Stimulated activated CD4-positive, alpha-beta T cell treated with anti-CD3 and anti-CD28 coated beads, TNF-alpha, amount 100 ng/mL, for 48 hours (primary cell): ENCODE measurements around the gene NBPF10.
"Not testable (repeated sequence)": the region's sequence is repeated elsewhere in the genome, so short reads cannot be mapped to it uniquely, and the experiment has no call there.

Experiments
- DNase-seq, 3 donors: peaks; one replicate each; pipeline ENCODE4 v3.0.0-alpha.2; 2020; ENCODE audit warnings: low read depth in 3 of 3

Gene NBPF10, protein sequence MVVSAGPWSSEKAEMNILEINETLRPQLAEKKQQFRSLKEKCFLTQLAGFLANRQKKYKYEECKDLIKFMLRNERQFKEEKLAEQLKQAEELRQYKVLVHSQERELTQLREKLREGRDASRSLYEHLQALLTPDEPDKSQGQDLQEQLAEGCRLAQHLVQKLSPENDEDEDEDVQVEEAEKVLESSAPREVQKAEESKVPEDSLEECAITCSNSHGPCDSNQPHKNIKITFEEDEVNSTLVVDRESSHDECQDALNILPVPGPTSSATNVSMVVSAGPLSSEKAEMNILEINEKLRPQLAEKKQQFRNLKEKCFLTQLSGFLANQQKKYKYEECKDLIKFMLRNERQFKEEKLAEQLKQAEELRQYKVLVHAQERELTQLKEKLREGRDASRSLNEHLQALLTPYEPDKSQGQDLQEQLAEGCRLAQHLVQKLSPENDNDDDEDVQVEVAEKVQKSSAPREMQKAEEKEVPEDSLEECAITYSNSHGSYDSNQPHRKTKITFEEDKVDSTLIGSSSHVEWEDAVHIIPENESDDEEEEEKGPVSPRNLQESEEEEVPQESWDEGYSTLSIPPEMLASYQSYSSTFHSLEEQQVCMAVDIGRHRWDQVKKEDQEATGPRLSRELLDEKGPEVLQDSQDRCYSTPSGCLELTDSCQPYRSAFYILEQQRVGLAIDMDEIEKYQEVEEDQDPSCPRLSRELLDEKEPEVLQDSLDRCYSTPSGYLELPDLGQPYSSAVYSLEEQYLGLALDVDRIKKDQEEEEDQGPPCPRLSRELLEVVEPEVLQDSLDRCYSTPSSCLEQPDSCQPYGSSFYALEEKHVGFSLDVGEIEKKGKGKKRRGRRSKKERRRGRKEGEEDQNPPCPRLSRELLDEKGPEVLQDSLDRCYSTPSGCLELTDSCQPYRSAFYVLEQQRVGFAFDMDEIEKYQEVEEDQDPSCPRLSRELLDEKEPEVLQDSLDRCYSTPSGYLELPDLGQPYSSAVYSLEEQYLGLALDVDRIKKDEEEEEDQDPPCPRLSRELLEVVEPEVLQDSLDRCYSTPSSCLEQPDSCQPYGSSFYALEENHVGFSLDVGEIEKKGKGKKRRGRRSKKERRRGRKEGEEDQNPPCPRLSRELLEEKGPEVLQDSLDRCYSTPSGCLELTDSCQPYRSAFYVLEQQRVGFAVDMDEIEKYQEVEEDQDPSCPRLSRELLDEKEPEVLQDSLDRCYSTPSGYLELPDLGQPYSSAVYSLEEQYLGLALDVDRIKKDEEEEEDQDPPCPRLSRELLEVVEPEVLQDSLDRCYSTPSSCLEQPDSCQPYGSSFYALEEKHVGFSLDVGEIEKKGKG (N-terminal part only)

DNA sequence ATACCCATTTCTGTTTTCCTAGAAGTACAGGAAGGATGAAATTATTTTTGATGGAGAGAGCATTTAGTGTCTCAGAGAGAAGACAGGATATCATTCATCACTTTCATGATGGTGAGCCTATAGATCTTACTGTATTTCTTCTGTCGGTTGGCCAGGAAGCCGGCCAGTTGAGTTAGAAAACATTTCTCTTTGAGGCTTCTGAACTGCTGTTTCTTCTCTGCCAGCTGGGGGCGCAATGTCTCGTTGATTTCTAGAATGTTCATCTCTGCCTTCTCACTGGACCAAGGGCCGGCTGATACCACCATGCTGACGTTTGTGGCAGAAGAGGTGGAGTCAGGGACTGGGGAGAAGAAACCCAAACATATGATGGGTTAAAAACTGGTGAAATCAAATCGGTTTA, at the start of gene NBPF10:
TSS of gene NBPF10 (minus strand) at position 340 of the 400 bp plus-strand sequence. CDS start at position 305, 35 bp downstream.
- not testable (repeated sequence) for DNase-seq

DNA sequence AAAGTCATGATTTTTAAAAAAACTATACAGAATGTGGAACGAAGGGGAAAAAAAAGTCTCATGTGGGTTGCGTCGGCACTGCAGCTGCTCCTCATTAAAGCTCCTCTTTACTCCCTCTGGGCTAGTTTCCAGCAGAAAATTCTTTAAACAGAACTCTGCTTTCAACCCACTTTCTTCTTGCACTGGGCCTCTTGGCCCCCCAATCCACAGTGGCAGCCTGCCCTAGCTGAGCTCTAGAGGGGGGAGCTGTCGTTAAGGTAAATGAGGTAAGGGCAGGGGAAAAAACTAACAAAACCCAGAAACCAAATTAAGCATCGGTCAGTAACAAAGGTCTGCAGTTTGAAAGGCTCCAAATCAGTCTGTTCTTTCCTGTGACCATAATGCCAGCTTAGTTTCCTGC, 29.9 kb upstream of the NBPF10 start:
- DNase-seq, result not testable (repeated sequence)

DNA sequence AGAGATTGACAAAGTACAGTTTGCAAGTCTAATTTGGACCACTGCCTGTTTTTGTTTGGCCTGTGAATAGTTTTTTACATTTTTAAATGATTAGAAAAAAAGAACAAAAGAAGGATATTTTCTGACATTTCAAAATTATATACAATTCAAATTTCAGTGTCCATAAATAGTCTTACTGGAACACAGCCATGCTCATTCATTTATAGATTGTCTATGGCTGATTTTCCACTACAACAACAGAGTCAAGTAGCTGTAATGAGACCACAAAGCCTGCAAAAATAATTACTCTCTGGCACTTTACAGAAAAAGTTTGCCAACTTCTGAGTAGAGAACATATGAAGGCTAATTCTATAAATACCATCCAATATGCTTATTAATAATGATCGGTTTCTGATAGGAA, 23.1 kb upstream of the NBPF10 start:
- DNase-seq, result not testable (repeated sequence)

DNA sequence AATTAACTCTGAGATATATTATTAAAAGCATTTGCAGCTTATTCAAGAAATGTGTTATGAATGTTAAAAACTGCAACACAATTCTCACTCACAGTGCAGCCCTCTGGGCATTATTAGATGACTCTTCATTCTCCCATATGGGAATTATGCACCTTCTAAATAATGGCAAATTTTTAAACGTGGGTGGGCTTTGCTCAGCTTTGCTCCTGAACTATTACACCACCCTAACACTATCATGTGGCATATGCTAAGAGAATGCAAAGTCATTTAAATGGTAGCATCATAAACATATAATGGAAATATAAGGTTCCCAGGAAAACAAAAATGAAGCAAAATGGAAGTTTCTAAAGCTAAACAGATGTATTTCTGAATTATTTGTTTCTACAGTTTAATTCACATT, 22.7 kb upstream of the NBPF10 start:
- DNase-seq, result not testable (repeated sequence)
